HEK293T (cell line): ENCODE measurements around the gene CDK5R1.

ENCODE experiments used
- CTCF ChIA-PET: fragments of 350-600 bp; formaldehyde crosslinking; extraction: SDS; loops from one replicate; lab custom pipeline; 2021; ENCODE audit warnings: antibody characterized with exemption, inconsistent platforms; lab: Yijun Ruan, JAX
- POLR2A ChIA-PET: fragments of 350-600 bp; formaldehyde crosslinking; extraction: SDS; loops from one replicate; lab custom pipeline; 2020; ENCODE audit warnings: antibody characterized with exemption, inconsistent platforms; lab: Yijun Ruan, JAX
- DNase-seq: peaks from one replicate; pipeline ENCODE4 v3.0.0; 2012; ENCODE audit warnings: mixed read lengths; ENCODE audit errors: extremely low spot score
- ARNT ChIP-seq: fragments of 450-650 bp; IDR thresholded peaks from 2 replicates; pipeline ENCODE4 v1.6.1; 2017; ENCODE audit warnings: mild to moderate bottlenecking
- BHLHE40 ChIP-seq: fragments of 450-650 bp; IDR thresholded peaks from 2 replicates; pipeline ENCODE4 v1.6.1; 2016; ENCODE audit warnings: mild to moderate bottlenecking, moderate library complexity, borderline replicate concordance
- CTBP1 ChIP-seq: fragments of 450-650 bp; IDR thresholded peaks from 2 replicates; pipeline ENCODE4 v1.6.1; 2016; ENCODE audit warnings: borderline replicate concordance
- ELF4 ChIP-seq: fragments of 450-650 bp; IDR thresholded peaks from 2 replicates; pipeline ENCODE4 v1.6.1; 2017; ENCODE audit warnings: antibody characterized with exemption
- FOXA1 ChIP-seq: fragments of 450-650 bp; IDR thresholded peaks from 2 replicates; pipeline ENCODE4 v1.6.1; 2016; ENCODE audit warnings: mild to moderate bottlenecking
- FOXK2 ChIP-seq: fragments of 450-650 bp; IDR thresholded peaks from 2 replicates; pipeline ENCODE4 v1.6.1; 2016; ENCODE audit warnings: mild to moderate bottlenecking
- FOXM1 ChIP-seq: fragments of 450-650 bp; IDR thresholded peaks from 2 replicates; pipeline ENCODE4 v1.6.1; 2017; ENCODE audit warnings: mild to moderate bottlenecking, borderline replicate concordance
- HDGF ChIP-seq: fragments of 450-650 bp; IDR thresholded peaks from 2 replicates; pipeline ENCODE4 v1.6.1; 2017; ENCODE audit warnings: antibody characterized with exemption, borderline replicate concordance
- L3MBTL2 ChIP-seq: fragments of 450-650 bp; conservative IDR thresholded peaks from 2 replicates; pipeline ENCODE4 v1.6.1; 2016; ENCODE audit warnings: mild to moderate bottlenecking
- LEF1 ChIP-seq: fragments of 450-650 bp; IDR thresholded peaks from 2 replicates; pipeline ENCODE4 v1.6.1; 2017; ENCODE audit warnings: mild to moderate bottlenecking, borderline replicate concordance
- NFRKB ChIP-seq: fragments of 450-650 bp; IDR thresholded peaks from 2 replicates; pipeline ENCODE4 v1.6.1; 2016; ENCODE audit warnings: mild to moderate bottlenecking, moderate library complexity
- SP1 ChIP-seq: fragments of 450-650 bp; IDR thresholded peaks from 2 replicates; pipeline ENCODE4 v1.6.1; 2017
- SUZ12 ChIP-seq: fragments of 450-650 bp; IDR thresholded peaks from 2 replicates; pipeline ENCODE4 v1.6.1; 2016; ENCODE audit warnings: mild to moderate bottlenecking
- TARDBP ChIP-seq: fragments of 450-650 bp; IDR thresholded peaks from 2 replicates; pipeline ENCODE4 v1.6.1; 2016
- ZNF384 ChIP-seq: fragments of 450-650 bp; IDR thresholded peaks from 2 replicates; pipeline ENCODE4 v1.6.1; 2016
- TF ChIP-seq, protein P1 (sequence below): fragments of 450-650 bp; IDR thresholded peaks from 2 replicates; pipeline ENCODE4 v1.6.1; 2016

The CDK5R1 gene

GRCh38 chr17:32486701-32487472 is at the start of gene CDK5R1:
Gene CDK5R1 (plus strand): TSS chr17:32486993. CDS start chr17:32487621, 628 bp downstream.
- ChIA-PET POLR2A (interaction anchor here (0.8 to 1.8 kb wide), 12 partner anchors 9 to 389 kb away, joined by 3 to 5 read pairs (median 4); partner anchors contain the start of gene PSMD11), CTCF (interaction anchor here (1.0 to 1.3 kb wide), 4 partner anchors 25 to 390 kb away, joined by 3 to 5 read pairs (median 4); partner anchors contain the start of genes MYO1D and PSMD11)
- TF ChIP-seq ARNT = no peak
- TF ChIP-seq HDGF = no peak
- TF ChIP-seq, protein P1, sequence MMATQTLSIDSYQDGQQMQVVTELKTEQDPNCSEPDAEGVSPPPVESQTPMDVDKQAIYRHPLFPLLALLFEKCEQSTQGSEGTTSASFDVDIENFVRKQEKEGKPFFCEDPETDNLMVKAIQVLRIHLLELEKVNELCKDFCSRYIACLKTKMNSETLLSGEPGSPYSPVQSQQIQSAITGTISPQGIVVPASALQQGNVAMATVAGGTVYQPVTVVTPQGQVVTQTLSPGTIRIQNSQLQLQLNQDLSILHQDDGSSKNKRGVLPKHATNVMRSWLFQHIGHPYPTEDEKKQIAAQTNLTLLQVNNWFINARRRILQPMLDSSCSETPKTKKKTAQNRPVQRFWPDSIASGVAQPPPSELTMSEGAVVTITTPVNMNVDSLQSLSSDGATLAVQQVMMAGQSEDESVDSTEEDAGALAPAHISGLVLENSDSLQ = no peak
- TF ChIP-seq FOXM1 = peak; percentile 53; the same call in 1 of the 2 replicates
- peak; percentile 72 for DNase-seq

DNA sequence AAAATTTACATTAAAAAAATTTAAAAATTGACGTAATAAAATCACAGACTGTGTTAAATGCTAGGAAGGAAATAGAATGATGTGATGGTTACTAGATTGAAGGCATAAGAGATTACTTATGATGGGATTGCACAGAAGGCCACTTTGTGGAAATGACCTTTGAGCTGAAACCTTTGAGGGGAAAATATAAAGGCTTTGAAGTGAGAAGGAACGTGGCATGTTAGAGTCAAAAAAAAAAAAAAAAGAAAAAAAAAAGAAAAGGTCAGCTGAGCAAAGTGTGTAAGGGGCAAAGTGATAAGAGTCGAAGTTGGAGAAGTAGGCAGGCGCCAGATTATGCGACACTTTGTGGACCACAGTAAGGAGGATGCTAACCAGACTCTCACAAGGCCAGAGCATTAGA is 46.1 kb upstream of the CDK5R1 start:
- DNase-seq = no peak
- no peak for TF ChIP-seq SUZ12
- TF ChIP-seq TARDBP = no peak
- TF ChIP-seq FOXK2 = no peak
- TF ChIP-seq, protein P1 = no peak
- TF ChIP-seq ARNT = no peak
- no peak for TF ChIP-seq NFRKB
- no peak for TF ChIP-seq SP1
- TF ChIP-seq FOXM1 = no peak
- TF ChIP-seq HDGF = no peak
- no peak for TF ChIP-seq ZNF384
- no peak for TF ChIP-seq ELF4
- TF ChIP-seq BHLHE40 = no peak
- no peak for TF ChIP-seq LEF1
- TF ChIP-seq L3MBTL2 = no peak
- ChIA-PET POLR2A (no interaction called here), CTCF (interaction anchor here (0.6 kb wide), 1 partner anchor 39 kb away, joined by 4 read pairs; no protein-coding TSS in a partner anchor)

DNA sequence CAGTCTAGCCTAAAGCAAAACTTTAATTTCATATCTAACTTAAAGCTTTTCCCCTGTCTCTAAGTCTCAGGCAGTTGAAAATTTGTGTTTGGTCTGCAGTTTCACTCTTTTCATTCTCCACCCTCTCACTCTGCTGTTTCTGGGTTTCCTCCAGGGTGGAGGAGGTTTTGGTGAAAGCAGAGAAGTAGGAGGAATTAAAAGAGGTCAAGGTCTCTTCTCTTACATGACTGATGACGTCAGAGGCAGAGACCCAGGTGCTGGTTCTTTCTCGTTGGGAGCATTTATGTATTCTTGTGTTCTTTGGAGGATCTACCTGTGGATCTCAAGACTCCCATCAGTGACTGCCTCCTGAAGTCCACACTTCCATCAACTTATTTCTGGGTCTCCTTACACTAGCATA is 44.9 kb upstream of the CDK5R1 start:
- ChIA-PET POLR2A (no interaction called here), CTCF (no interaction called here)
- no peak for TF ChIP-seq FOXM1
- TF ChIP-seq FOXK2 = no peak
- no peak for TF ChIP-seq L3MBTL2
- TF ChIP-seq NFRKB = no peak
- no peak for TF ChIP-seq ARNT
- no peak for TF ChIP-seq SP1
- no peak for DNase-seq

- POLR2A ChIA-PET = interaction anchor here (0.5 to 1.6 kb wide), 11 partner anchors 11 to 403 kb away, joined by 3 to 5 read pairs (median 4); partner anchors contain the start of gene CDK5R1
- no peak for TF ChIP-seq FOXM1
- no peak for TF ChIP-seq HDGF
- TF ChIP-seq FOXA1 = no peak
- TF ChIP-seq ARNT = no peak
- TF ChIP-seq FOXK2 = no peak
- peak; percentile 52; the same call in 1 of the 2 replicates for TF ChIP-seq ZNF384
- TF ChIP-seq LEF1 = no peak
- CTCF ChIA-PET = interaction anchor here (0.5 to 2.1 kb wide), 12 partner anchors 9 to 485 kb away, joined by 3 to 18 read pairs (median 4); partner anchors contain the start of genes CDK5R1 and MYO1D
- DNase-seq = no peak
Measured at GRCh38 chr17:32443827-32444300, 42.9 kb upstream of the CDK5R1 start.

DNA sequence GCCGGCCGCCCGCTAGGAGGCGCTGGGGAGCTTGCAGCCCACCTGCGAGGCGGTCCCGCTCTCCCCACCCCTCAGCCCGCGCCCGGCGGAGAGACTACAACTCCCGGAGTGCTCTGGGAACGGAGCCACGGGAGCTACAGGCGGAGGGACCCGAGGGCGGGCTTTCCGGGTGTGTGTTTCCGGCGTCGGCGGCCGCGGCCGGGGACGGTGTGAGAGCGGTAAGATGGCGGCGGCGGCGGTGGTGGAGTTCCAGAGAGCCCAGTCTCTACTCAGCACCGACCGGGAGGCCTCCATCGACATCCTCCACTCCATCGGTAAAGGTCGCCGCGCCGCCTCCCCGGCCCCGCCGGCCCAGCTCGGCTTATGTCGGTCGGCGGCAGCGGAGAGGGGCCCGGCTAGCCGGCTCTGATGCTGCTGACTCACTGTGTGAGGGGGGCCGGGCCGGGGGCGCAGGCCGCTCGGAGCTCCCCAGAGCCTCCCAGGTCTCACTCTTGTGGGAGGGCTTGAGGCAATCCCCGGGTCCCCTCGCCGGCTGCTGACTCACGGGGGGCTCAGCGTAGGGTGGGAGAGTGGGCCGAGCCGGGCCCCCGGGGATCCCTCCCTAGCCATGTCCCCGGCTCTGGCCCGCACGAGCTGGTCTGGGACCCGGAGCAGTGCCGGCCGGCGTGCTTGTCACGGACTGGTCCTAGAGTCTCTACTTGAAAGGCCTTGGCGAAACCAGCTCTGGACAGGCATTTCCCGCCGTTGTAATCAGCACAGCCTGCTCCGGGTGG is 42.3 kb upstream of the CDK5R1 start, which contains the start of gene PSMD11:
Gene PSMD11, plus strand, starts transcription at position 210 of the 773 bp plus-strand sequence. Its CDS starts 14 bp downstream, at position 224.
- ChIA-PET POLR2A (interaction anchor here (0.5 to 1.6 kb wide), 16 partner anchors 10 to 402 kb away, joined by 3 to 5 read pairs (median 4); partner anchors contain the start of gene CDK5R1), CTCF (interaction anchor here (0.6 to 2.1 kb wide), 12 partner anchors 10 to 433 kb away, joined by 3 to 18 read pairs (median 4); partner anchors contain the start of genes CDK5R1 and MYO1D)
- TF ChIP-seq FOXM1 (no peak), ARNT (no peak), LEF1 (no peak; the same call in 1 of the 2 replicates), CTBP1 (peak; percentile 30; the same call in 1 of the 2 replicates), NFRKB (peak; percentile 33; the same call in 1 of the 2 replicates), ELF4 (peak; percentile 29; the same call in 1 of the 2 replicates), SUZ12 (no peak), TARDBP (no peak), L3MBTL2 (no peak), SP1 (no peak), FOXK2 (no peak), FOXA1 (no peak), HDGF (no peak), BHLHE40 (no peak), ZNF384 (no peak)
- TF ChIP-seq, protein P1 = peak; percentile 30; the same call in 1 of the 2 replicates
- peak; percentile 93 for DNase-seq
